Mucosa of stomach (tissue), 1 donor: ENCODE data around the gene ITPRIPL2.

ENCODE experiments used
- H3K27me3 ChIP-seq: one replicate; pipeline ENCODE4 v1.7.0; 2013; ENCODE audit warnings: mild to moderate bottlenecking, low read length; ENCODE audit not compliant: control insufficient read depth, insufficient read depth
- H3K36me3 ChIP-seq: one replicate; pipeline ENCODE4 v1.7.0; 2013; ENCODE audit warnings: low read length; ENCODE audit not compliant: control insufficient read depth, insufficient read depth
- H3K4me1 ChIP-seq: one replicate; pipeline ENCODE4 v1.7.0; 2013; ENCODE audit warnings: mild to moderate bottlenecking, low read length; ENCODE audit not compliant: control insufficient read depth, insufficient read depth
- H3K4me3 ChIP-seq: one replicate; pipeline ENCODE4 v1.7.0; 2013; ENCODE audit warnings: low read length
- H3K9ac ChIP-seq: one replicate; pipeline ENCODE4 v1.7.0; 2013; ENCODE audit warnings: mild to moderate bottlenecking, low read length, moderate library complexity
- H3K9me3 ChIP-seq: one replicate; pipeline ENCODE4 v1.7.0; 2013; ENCODE audit warnings: mild to moderate bottlenecking, low read length, moderate library complexity; ENCODE audit not compliant: control insufficient read depth
- donor health status: Pancreatic carcinoma.

The ITPRIPL2 gene

GRCh38 chr16:19165101-19165500 is 51.3 kb downstream of the ITPRIPL2 start:
- no peaks in the 10 kb centered on the region for H3K36me3 ChIP-seq
- H3K4me3 ChIP-seq = no peak overlapping the region
- H3K27me3 ChIP-seq = peaks cover 6% of the 10 kb centered on the region
- H3K4me1 ChIP-seq = peaks cover 4% of the 10 kb centered on the region
- H3K9me3 ChIP-seq = no peaks in the 10 kb centered on the region
- H3K9ac ChIP-seq = no peak overlapping the region

- H3K36me3 ChIP-seq = no peaks in the 10 kb centered on the region
- no peak overlapping the region for H3K4me3 ChIP-seq
- peaks cover 6% of the 10 kb centered on the region for H3K27me3 ChIP-seq
- peaks cover 4% of the 10 kb centered on the region for H3K4me1 ChIP-seq
- H3K9me3 ChIP-seq = no peaks in the 10 kb centered on the region
- no peak overlapping the region for H3K9ac ChIP-seq
Measured at GRCh38 chr16:19166500-19166899, 52.7 kb downstream of the ITPRIPL2 start.

GRCh38 chr16:19167710-19168370 is 54.1 kb downstream of the ITPRIPL2 start, which contains the start of gene SYT17:
Gene SYT17, plus strand, starts transcription at chr16:19168240. Its CDS starts 407 bp downstream, at chr16:19168647.
- Histone ChIP-seq H3K4me3 (no peak within 1 kb of the TSS), H3K4me1 (peaks cover 4% of the 10 kb centered on the region), H3K36me3 (no peaks in the 10 kb centered on the region), H3K9me3 (no peaks in the 10 kb centered on the region), H3K27me3 (peaks cover 6% of the 10 kb centered on the region), H3K9ac (peak within 1 kb of the TSS; percentile 66)

GRCh38 chr16:19168371-19169081 is 54.8 kb downstream of the ITPRIPL2 start:
- Histone ChIP-seq H3K4me1 (peaks cover 4% of the 10 kb centered on the region), H3K4me3 (no peak overlapping the region), H3K36me3 (no peaks in the 10 kb centered on the region), H3K9ac (peak overlapping the region; percentile 66), H3K27me3 (peaks cover 6% of the 10 kb centered on the region), H3K9me3 (no peaks in the 10 kb centered on the region)

- H3K4me3 ChIP-seq = no peak overlapping the region
- H3K36me3 ChIP-seq = no peaks in the 10 kb centered on the region
- H3K27me3 ChIP-seq = peaks cover 6% of the 10 kb centered on the region
- H3K9ac ChIP-seq = peak overlapping the region; percentile 28
- H3K4me1 ChIP-seq = peaks cover 4% of the 10 kb centered on the region
- no peaks in the 10 kb centered on the region for H3K9me3 ChIP-seq
Measured at GRCh38 chr16:19169082-19169639, 55.4 kb downstream of the ITPRIPL2 start.

- Histone ChIP-seq H3K9me3 (no peaks in the 10 kb centered on the region), H3K36me3 (no peaks in the 10 kb centered on the region), H3K9ac (no peak overlapping the region), H3K27me3 (peaks cover 6% of the 10 kb centered on the region), H3K4me1 (peaks cover 4% of the 10 kb centered on the region), H3K4me3 (no peak overlapping the region)
Measured at GRCh38 chr16:19170043-19170655, 56.4 kb downstream of the ITPRIPL2 start.
